C4-2B (cell line): ENCODE measurements around the gene NUB1.

Experiments
- H3K27ac ChIP-seq: fragments of 450-650 bp; 2 replicates; pipeline ENCODE4 v1.5.1; 2017
- CTCF ChIP-seq: fragments of 450-650 bp; conservative IDR thresholded peaks from 2 replicates; pipeline ENCODE4 v1.5.1; 2017; ENCODE audit warnings: mild to moderate bottlenecking
- ZFX ChIP-seq: fragments of 450-650 bp; IDR thresholded peaks from 2 replicates; pipeline ENCODE4 v1.6.1; 2017

Gene NUB1

DNA sequence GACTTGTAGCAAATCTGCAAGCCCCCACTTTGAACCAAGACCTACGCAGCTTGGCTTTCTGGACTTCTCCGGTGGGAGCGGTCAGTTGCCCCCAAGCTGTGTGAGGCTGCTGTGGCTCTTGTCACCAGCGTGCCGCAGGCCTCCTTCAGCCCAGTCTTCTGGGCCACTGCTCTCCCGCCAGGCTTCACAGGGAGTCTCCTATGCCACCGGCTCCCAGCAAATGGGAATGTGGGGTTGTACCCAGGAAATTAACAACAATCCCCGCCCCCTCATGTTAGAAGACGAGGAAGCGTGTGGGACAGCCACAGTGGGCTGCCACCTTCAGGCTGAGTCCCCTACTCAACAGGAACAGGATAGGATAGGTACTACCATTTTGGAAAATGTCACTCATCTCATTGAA is 64.0 kb downstream of the NUB1 start:
- TF ChIP-seq CTCF (no peak), ZFX (no peak)
- no peak overlapping the region for H3K27ac ChIP-seq

- no peak for TF ChIP-seq CTCF
- no peak for TF ChIP-seq ZFX
- no peak overlapping the region for H3K27ac ChIP-seq
Measured at GRCh38 chr7:151406051-151406875, 64.7 kb downstream of the NUB1 start.

- TF ChIP-seq ZFX (no peak), CTCF (no peak)
- H3K27ac ChIP-seq: no peak overlapping the region
Measured at GRCh38 chr7:151406886-151407583, 65.4 kb downstream of the NUB1 start.

DNA sequence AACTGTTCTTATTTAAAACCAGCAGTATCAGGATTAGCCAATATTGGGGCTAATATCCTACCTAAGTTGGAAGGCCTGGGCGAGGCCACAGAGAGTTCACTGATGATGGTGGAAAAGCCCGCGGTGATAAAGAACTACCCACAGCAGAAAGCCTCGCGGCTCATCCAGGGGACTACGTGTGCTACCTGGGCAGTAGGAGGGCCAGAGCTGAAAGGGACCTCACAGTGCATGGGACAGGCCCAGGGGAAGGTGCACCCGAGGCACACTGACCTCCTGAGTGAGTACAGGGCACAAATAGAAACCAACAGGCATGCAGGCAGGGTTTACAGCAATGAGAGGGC is 66.9 kb downstream of the NUB1 start:
- TF ChIP-seq ZFX: no peak
- TF ChIP-seq CTCF: no peak
- H3K27ac ChIP-seq: no peak overlapping the region

DNA sequence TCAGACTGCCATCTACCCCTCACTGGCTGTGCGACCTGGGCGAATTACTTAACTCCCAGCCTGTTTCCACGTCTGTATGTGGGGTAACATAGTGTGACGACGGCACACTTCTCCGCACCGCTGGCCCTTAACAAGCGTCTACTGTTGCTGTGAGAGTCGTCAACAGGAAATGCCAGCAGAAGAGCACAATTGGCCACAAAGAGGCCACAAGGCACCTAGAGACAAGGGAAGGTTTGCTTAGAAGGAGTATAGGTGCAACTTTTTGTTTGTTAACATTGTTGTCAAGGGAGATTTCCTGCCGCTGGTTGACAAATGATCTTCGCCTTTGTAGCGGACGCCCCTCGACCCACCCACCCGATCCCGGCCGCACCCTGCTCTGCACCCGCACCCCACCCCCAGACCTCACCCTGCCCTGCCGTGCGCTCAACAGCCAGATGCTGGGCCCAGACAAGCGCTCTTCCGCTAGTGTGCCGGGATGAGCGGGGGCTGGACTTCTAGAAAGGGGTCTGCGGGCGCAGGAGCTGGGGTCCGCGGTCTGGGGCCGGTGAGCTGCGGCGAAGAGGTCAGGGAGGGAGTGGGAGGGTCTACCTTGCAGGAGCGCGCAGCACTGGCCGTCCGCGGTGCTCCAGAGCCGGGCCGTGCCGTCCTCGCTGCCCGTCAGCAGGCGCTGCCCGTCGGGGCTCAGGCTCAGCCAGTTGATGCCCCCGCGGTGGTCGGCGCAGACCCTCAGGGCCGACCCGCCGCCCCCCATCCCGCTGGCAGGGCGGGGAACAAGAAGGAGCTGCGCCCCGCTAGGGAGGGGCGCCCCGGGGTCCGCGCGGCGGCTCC is 67.4 kb downstream of the NUB1 start:
- no peak overlapping the region for H3K27ac ChIP-seq
- no peak for TF ChIP-seq CTCF
- no peak for TF ChIP-seq ZFX

DNA sequence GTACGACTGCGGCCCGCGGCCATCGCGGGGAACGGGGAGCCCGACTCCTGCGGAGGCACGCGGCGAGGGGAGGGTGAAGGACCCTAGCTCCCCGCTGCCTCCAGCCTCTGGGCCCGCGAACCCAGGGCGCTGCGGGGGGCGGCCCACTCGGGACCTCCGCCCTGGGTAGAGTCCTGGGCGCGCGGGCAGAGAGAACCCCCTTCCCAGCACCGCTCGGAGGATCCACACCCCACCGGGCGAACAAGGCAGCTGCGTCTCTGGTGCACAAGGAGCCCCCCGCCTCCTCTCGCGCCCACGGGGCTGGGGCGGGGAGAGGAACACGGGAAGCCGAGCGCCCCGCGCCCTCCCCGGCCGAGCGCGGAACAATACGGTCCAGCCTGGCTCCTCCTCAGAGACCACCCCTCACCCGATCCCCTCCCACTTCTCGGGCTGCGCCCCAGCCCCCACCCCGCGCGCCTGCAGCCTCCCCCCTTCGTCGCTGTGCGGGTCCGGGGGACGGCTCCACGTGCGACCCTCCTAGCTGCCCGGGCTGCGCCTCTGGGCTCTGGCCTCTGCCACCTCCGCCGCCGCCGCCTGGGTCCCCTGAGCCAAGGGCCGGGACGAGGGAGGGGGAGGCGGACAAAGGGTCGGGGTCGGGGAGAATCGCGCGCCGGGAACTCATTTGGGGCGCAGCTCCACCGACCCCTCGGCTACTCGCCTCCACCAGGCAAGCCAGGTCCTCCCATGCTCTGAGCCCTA is 68.2 kb downstream of the NUB1 start, which contains the start of gene WDR86:
Gene WDR86, minus strand, starts transcription at position 372 of the 738 bp plus-strand sequence. CDS start 449 bp downstream, outside the sequence.
- no peak for TF ChIP-seq CTCF
- no peak for TF ChIP-seq ZFX
- no peak within 1 kb of the TSS for H3K27ac ChIP-seq
